Head of caudate nucleus (tissue), 42 donors: ENCODE measurements around the gene IL18BP.

Experiments
- DNase-seq, 42 donors: peaks; one replicate each; pipeline versions ENCODE4 v3.0.0 to v3.0.0-alpha.2; 2020 to 2021; ENCODE audit warnings: mixed read lengths in 7 of 42
- intact Hi-C: fragments of 100-400 bp; cut with DNase I; formaldehyde crosslinking; loops from one replicate; pipeline ENCODE4 v1.15.0; 2022

The IL18BP gene

GRCh38 chr11:71998649-71999310 lies at the start of gene IL18BP:
TSS of gene IL18BP (plus strand) at chr11:71998909. CDS start at chr11:71999985, 1,076 bp downstream.
- intact Hi-C loops, result no loop called here
- peak in 2 of 42 donors; percentile 40 to 59 for DNase-seq

- DNase-seq, result no peak
- intact Hi-C loops, result no loop called here
These were observed 49.7 kb upstream of the IL18BP start for GRCh38 chr11:71949034-71949433.

GRCh38 chr11:71951741-71952310 lies 46.9 kb upstream of the IL18BP start:
- no peak for DNase-seq
- intact Hi-C loops, result no loop called here

GRCh38 chr11:71955898-71956456 lies 42.7 kb upstream of the IL18BP start:
- intact Hi-C loops, result no loop called here
- no peak for DNase-seq

- no peak for DNase-seq
- intact Hi-C loops, result no loop called here
These were observed 36.2 kb upstream of the IL18BP start for GRCh38 chr11:71962428-71963038.

- intact Hi-C loops, result no loop called here
These were observed 35.2 kb upstream of the IL18BP start for GRCh38 chr11:71963468-71963867.

GRCh38 chr11:71964641-71965040 lies 34.1 kb upstream of the IL18BP start:
- DNase-seq, result no peak
- intact Hi-C loops, result no loop called here

More at GRCh38 chr11:71963468-71963867, 35.2 kb upstream of the IL18BP start:
- no peak for DNase-seq

- no peak for DNase-seq
- intact Hi-C loops, result no loop called here
These were observed 27.0 kb upstream of the IL18BP start for GRCh38 chr11:71971680-71972079.

GRCh38 chr11:71976551-71976950 lies 22.2 kb upstream of the IL18BP start:
- no peak for DNase-seq
- intact Hi-C loops, result loop anchor here (5.0 kb wide), 1 partner anchor 456 kb away; the partner anchor contains the start of gene CLPB

GRCh38 chr11:71977090-71977489 lies 21.6 kb upstream of the IL18BP start:
- intact Hi-C loops, result loop anchor here (5.0 kb wide), 1 partner anchor 455 kb away; the partner anchor contains the start of gene CLPB
- no peak for DNase-seq

GRCh38 chr11:71977743-71978418 lies 20.8 kb upstream of the IL18BP start:
- intact Hi-C loops, result loop anchor here (5.0 kb wide), 1 partner anchor 454 kb away; the partner anchor contains the start of gene CLPB
- peak in 38 of 42 donors; percentile 10 to 90 (median 74) for DNase-seq

GRCh38 chr11:71979094-71979493 lies 19.6 kb upstream of the IL18BP start:
- no peak for DNase-seq
- intact Hi-C loops, result loop anchor here (5.0 kb wide), 1 partner anchor 453 kb away; the partner anchor contains the start of gene CLPB

- DNase-seq, result no peak
- intact Hi-C loops, result loop anchor here (5.0 kb wide), 1 partner anchor 453 kb away; the partner anchor contains the start of gene CLPB
These were observed 19.1 kb upstream of the IL18BP start for GRCh38 chr11:71979602-71980001.

- DNase-seq, result no peak
- intact Hi-C loops, result no loop called here
These were observed 12.6 kb upstream of the IL18BP start for GRCh38 chr11:71986131-71986530.

GRCh38 chr11:71987521-71987920 lies 11.2 kb upstream of the IL18BP start:
- intact Hi-C loops, result no loop called here
- DNase-seq, result no peak

- intact Hi-C loops, result no loop called here
- peak in 8 of 42 donors; percentile 37 to 72 (median 51) for DNase-seq
These were observed 10.7 kb upstream of the IL18BP start for GRCh38 chr11:71988050-71988449.

GRCh38 chr11:71990701-71991100 lies 8.0 kb upstream of the IL18BP start:
- intact Hi-C loops, result no loop called here
- DNase-seq, result no peak

GRCh38 chr11:71991494-71991893 lies 7.2 kb upstream of the IL18BP start:
- no peak for DNase-seq
- intact Hi-C loops, result no loop called here

- intact Hi-C loops, result no loop called here
- no peak for DNase-seq
These were observed 6.5 kb upstream of the IL18BP start for GRCh38 chr11:71992136-71992730.
